ENCODE results near the gene KIF3B. TPM values are rescaled to one million over a fixed set of nuclear protein-coding genes. Genes with fewer than 3 reads are reported as not detected.
A peak's percentile ranks its signal among the peaks of the same experiment; 100 is the strongest.
"Not testable (repeated sequence)": the region's sequence is repeated elsewhere in the genome, so short reads cannot be mapped to it uniquely, and the experiment has no call there.

Gene KIF3B
- polyA plus RNA-seq, 1 experiment, result 30.5 TPM

- TF ChIP-seq CTCF (IDR thresholded peaks at IDR 0.05; ENCODE audit: low read depth, low read length), result no peak
- no peak for DNase-seq (ENCODE audit: low read depth, low spot score)
- ChIA-PET CTCF (no interaction called here), POLR2A (interaction anchor here (1.5 kb wide), 1 partner anchor 29 kb away, joined by 5 read pairs; no protein-coding TSS in a partner anchor)
- Histone ChIP-seq H3K9me3 (ENCODE audit: control insufficient read depth, insufficient read depth, low read length) (peaks cover 5% of the 10 kb centered on the region), H3K4me3 (ENCODE audit: low read depth, low read length) (no peak overlapping the region), H3K27ac (ENCODE audit: low read depth, low read length) (peak overlapping the region; percentile 12), H3K27me3 (ENCODE audit: control insufficient read depth, insufficient read depth, low read length) (no peaks in the 10 kb centered on the region)
Observed at GRCh38 chr20:32354592-32355416, 77.4 kb downstream of the KIF3B start.

- Histone ChIP-seq H3K27ac (ENCODE audit: low read depth, low read length) (peak overlapping the region; percentile 66), H3K27me3 (ENCODE audit: control insufficient read depth, insufficient read depth, low read length) (no peaks in the 10 kb centered on the region), H3K9me3 (ENCODE audit: control insufficient read depth, insufficient read depth, low read length) (peaks cover 5% of the 10 kb centered on the region), H3K4me3 (ENCODE audit: low read depth, low read length) (no peak overlapping the region)
- CTCF ChIA-PET, result no interaction called here
- DNase-seq (ENCODE audit: low read depth, low spot score), result no peak
- POLR2A ChIA-PET, result no interaction called here
- TF ChIP-seq CTCF (IDR thresholded peaks at IDR 0.05; ENCODE audit: low read depth, low read length), result no peak
Observed at GRCh38 chr20:32355417-32355841, 78.0 kb downstream of the KIF3B start.

- H3K27ac ChIP-seq (ENCODE audit: low read depth, low read length), result peak overlapping the region; percentile 66
- CTCF ChIA-PET; H3K27me3 ChIP-seq (ENCODE audit: control insufficient read depth, insufficient read depth, low read length); POLR2A ChIA-PET; DNase-seq (ENCODE audit: low read depth, low spot score); H3K4me3 ChIP-seq (ENCODE audit: low read depth, low read length); H3K9me3 ChIP-seq (ENCODE audit: control insufficient read depth, insufficient read depth, low read length): not testable (repeated sequence)
Observed at GRCh38 chr20:32355907-32356621, 78.6 kb downstream of the KIF3B start.

- H3K4me3 ChIP-seq (ENCODE audit: low read depth, low read length), result peak overlapping the region; percentile 93
- ChIA-PET POLR2A (no interaction called here), CTCF (no interaction called here)
- no peak for TF ChIP-seq CTCF (IDR thresholded peaks at IDR 0.05; ENCODE audit: low read depth, low read length)
- peak overlapping the region; percentile 99 for H3K27ac ChIP-seq (ENCODE audit: low read depth, low read length)
- H3K9me3 ChIP-seq (ENCODE audit: control insufficient read depth, insufficient read depth, low read length), result peaks cover 5% of the 10 kb centered on the region
- DNase-seq (ENCODE audit: low read depth, low spot score), result no peak
- no peaks in the 10 kb centered on the region for H3K27me3 ChIP-seq (ENCODE audit: control insufficient read depth, insufficient read depth, low read length)
Observed at GRCh38 chr20:32356622-32357374, 79.3 kb downstream of the KIF3B start.

GRCh38 chr20:32357375-32357868 lies 80.0 kb downstream of the KIF3B start:
- Histone ChIP-seq H3K4me3 (ENCODE audit: low read depth, low read length) (peak overlapping the region; percentile 93), H3K27ac (ENCODE audit: low read depth, low read length) (peak overlapping the region; percentile 99), H3K27me3 (ENCODE audit: control insufficient read depth, insufficient read depth, low read length) (no peaks in the 10 kb centered on the region), H3K9me3 (ENCODE audit: control insufficient read depth, insufficient read depth, low read length) (peaks cover 5% of the 10 kb centered on the region)
- CTCF ChIA-PET, result no interaction called here
- no peak for DNase-seq (ENCODE audit: low read depth, low spot score)
- POLR2A ChIA-PET, result interaction anchor here (0.5 to 1.2 kb wide), 9 partner anchors 12 to 415 kb away, joined by 3 to 8 read pairs (median 4); no protein-coding TSS in a partner anchor
- TF ChIP-seq CTCF (IDR thresholded peaks at IDR 0.05; ENCODE audit: low read depth, low read length), result no peak

Data from AG04450 (cell line).